HG02884 (cell line): ENCODE data around the gene TRAF3IP3.

ENCODE experiments used
- ATAC-seq: cut with Tn5 transposase; IDR thresholded peaks from one replicate; pipeline ENCODE4 v1.9.1; 2021; ENCODE audit warnings: mild to moderate bottlenecking, moderate library complexity; ENCODE audit not compliant: unreplicated experiment

TRAF3IP3 gene

GRCh38 chr1:209755926-209756614 lies at the start of gene TRAF3IP3:
TRAF3IP3 (plus strand) TSS chr1:209756053; CDS start chr1:209760040, 3,987 bp downstream.
- ATAC-seq, result peak; percentile 55

- no peak for ATAC-seq
Measured at GRCh38 chr1:209706622-209707021, 49.2 kb upstream of the TRAF3IP3 start.

- ATAC-seq, result no peak
Measured at GRCh38 chr1:209707308-209707707, 48.5 kb upstream of the TRAF3IP3 start.

- no peak for ATAC-seq
Measured at GRCh38 chr1:209708297-209708696, 47.6 kb upstream of the TRAF3IP3 start.

GRCh38 chr1:209710093-209710492 lies 45.8 kb upstream of the TRAF3IP3 start:
- no peak for ATAC-seq

GRCh38 chr1:209710847-209711246 lies 45.0 kb upstream of the TRAF3IP3 start:
- no peak for ATAC-seq

- no peak for ATAC-seq
Measured at GRCh38 chr1:209714338-209714737, 41.5 kb upstream of the TRAF3IP3 start.

- ATAC-seq, result no peak
Measured at GRCh38 chr1:209715314-209715713, 40.5 kb upstream of the TRAF3IP3 start.

- ATAC-seq, result no peak
Measured at GRCh38 chr1:209717818-209718217, 38.0 kb upstream of the TRAF3IP3 start.

- no peak for ATAC-seq
Measured at GRCh38 chr1:209720326-209720725, 35.5 kb upstream of the TRAF3IP3 start.

- no peak for ATAC-seq
Measured at GRCh38 chr1:209720826-209721225, 35.0 kb upstream of the TRAF3IP3 start.

- ATAC-seq, result no peak
Measured at GRCh38 chr1:209721323-209721722, 34.5 kb upstream of the TRAF3IP3 start.

GRCh38 chr1:209723265-209723664 lies 32.6 kb upstream of the TRAF3IP3 start:
- no peak for ATAC-seq

- peak; percentile 68 for ATAC-seq
Measured at GRCh38 chr1:209723756-209724693, 31.8 kb upstream of the TRAF3IP3 start.

GRCh38 chr1:209727286-209727685 lies 28.6 kb upstream of the TRAF3IP3 start:
- ATAC-seq, result no peak

- no peak for ATAC-seq
Measured at GRCh38 chr1:209727785-209728184, 28.1 kb upstream of the TRAF3IP3 start.

GRCh38 chr1:209728466-209728865 lies 27.4 kb upstream of the TRAF3IP3 start:
- ATAC-seq, result no peak

- no peak for ATAC-seq
Measured at GRCh38 chr1:209729436-209729835, 26.4 kb upstream of the TRAF3IP3 start.

GRCh38 chr1:209732725-209733124 lies 23.1 kb upstream of the TRAF3IP3 start:
- no peak for ATAC-seq

GRCh38 chr1:209733409-209734192 lies 22.3 kb upstream of the TRAF3IP3 start:
- no peak for ATAC-seq

- no peak for ATAC-seq
Measured at GRCh38 chr1:209736490-209737117, 19.2 kb upstream of the TRAF3IP3 start.
